AG20443 (cell line): ENCODE measurements around the gene EPS8.

Experiments
- DNase-seq: peaks from one replicate; pipeline ENCODE4 v3.0.0; 2012; ENCODE audit warnings: low spot score, mixed read lengths

The EPS8 gene

GRCh38 chr12:15601210-15601800 lies 187.9 kb downstream of the EPS8 start:
- peak; percentile 16 for DNase-seq

- DNase-seq = no peak
Observed at GRCh38 chr12:15600223-15600935, 188.8 kb downstream of the EPS8 start.

GRCh38 chr12:15599266-15600037 lies 189.7 kb downstream of the EPS8 start:
- DNase-seq = peak; percentile 25

- DNase-seq = no peak
Observed at GRCh38 chr12:15597125-15597830, 191.9 kb downstream of the EPS8 start.

DNA sequence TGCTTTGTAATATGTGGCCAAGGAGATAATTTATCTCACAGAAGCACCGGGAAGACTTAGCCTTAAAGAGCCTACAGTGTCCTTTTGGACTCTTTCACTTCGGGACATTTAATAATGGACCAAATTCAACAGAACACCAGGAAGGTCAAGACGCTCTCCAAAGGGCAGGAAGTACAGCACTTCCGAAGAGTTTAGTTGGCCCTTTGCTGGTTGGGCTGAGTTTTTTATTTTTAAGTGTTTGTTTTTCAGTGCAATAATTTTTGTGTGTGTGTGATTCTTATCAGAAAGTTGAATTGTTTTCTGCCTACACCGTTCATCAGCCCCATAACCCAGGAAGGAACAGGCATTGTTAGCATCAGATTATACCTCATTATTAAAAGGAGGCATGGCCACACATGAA lies 193.0 kb downstream of the EPS8 start:
- DNase-seq = no peak

DNA sequence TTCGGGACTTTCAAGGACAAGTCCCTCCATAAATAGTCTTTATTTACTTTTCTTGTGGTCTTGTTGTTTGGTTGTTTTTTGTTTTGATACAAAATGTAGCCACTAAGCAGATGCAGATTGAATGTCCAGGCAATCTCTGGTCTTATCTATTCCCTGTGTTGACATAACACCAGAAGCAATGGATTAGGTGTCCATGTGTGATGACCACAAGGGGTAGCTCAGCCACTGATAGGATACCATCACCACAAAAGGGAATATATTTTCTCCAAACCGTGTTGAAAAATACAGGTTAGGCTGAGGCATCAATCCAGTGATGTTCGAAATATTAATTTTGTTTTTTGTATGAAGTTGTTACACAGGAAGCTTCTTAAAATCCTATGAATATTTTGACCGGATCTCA lies 196.3 kb downstream of the EPS8 start:
- no peak for DNase-seq

- no peak for DNase-seq
Observed at GRCh38 chr12:15591811-15592210, 197.4 kb downstream of the EPS8 start.

DNA sequence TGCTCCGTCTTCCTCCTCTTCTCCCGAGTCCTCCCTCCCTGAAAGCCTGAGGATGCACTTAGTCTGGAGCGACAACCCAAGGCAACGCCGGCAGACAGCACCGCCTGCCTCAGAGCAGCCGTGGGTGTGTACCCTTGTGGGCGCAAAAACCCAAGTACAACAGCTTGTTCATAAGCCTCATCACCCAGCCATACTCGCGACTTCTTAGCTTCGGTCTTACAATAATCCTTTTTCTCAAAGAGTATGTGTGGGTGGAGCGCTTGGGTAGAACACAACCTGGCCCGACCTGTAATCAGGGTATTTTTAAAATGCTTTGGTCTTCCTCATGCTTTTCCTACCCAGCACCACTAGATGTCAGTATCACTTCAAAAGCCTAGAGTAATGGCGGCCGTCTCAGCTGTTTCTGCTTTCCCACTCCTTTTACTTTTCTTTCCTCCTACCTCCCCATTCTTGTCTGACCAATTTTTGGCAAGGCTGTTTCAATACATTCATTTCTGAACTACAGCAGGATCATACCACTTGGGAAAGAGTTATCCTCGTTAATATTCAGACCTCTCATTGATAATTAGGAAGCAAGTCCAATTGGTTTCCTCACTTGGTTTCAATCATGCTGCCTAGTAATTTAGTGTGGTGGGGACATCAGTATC lies 198.9 kb downstream of the EPS8 start:
- DNase-seq = peak; percentile 83

DNA sequence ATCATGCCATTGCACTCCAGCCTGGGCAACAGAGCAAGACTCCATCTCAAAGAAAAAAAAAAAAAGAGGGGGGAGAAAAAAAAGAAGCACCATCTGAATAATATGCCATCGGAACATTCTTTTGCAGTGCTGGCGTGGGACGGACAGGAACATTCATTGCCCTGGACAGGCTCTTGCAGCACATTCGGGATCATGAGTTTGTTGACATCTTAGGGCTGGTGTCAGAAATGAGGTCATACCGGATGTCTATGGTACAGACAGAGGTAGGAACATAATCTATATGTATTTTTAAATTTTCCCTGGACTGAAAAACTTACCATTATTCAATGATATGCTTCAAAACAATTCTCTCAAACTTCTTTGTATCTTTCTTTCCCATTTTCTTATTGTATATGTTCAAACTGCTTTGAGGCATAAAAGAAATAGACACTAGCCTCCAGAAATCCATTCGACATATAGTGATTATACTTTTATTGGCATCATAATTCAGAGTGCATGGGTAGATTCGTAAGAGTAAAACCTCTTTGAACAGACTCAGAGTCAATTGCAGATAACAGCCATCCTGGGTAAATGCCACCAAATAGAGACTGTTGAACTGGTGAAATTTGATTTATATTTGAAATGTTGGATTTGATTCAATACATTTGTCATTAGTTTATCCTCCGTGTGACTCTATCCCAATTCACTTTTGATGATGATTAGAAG lies 199.7 kb downstream of the EPS8 start:
- no peak for DNase-seq

- peak; percentile 43 for DNase-seq
Observed at GRCh38 chr12:15584366-15585041, 204.7 kb downstream of the EPS8 start.

GRCh38 chr12:15583804-15584203 lies 205.4 kb downstream of the EPS8 start:
- DNase-seq = no peak

DNA sequence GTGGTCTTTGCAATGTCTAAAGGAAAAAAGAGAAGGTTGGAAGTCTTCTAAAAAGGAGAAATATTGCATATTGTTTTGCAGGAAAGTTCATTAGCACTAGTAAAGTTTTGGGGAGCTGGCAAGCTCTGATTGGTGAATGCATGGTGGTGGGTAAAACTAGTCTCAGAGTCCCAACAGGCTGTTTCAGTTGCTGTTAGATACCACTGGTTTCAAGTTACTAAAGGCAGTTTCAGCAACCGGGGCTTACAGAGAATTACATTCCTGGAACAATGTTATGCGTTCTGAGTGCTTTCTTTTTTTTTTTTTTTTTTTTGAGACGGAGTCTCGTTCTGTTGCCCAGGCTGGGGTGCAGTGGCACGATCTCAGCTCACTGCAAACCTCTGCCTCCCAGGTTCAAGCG lies 208.2 kb downstream of the EPS8 start:
- DNase-seq = peak; percentile 19

DNA sequence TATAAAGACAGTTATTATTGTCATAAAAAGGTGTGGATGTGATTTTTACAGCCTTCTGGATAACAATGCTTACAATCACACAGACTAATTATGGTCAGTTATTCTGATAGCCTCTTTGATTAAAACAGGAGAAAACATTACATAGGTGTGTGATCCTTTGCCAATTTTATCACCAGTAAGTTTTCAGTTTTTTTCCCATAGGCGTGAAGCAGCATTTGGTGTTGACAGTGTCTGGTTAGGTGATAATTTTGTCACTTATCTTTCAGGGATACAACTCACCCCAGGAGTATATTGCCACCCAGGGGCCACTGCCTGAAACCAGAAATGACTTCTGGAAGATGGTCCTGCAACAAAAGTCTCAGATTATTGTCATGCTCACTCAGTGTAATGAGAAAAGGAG lies 208.8 kb downstream of the EPS8 start:
- no peak for DNase-seq

- DNase-seq = no peak
Observed at GRCh38 chr12:15575671-15576541, 213.3 kb downstream of the EPS8 start.

GRCh38 chr12:15574353-15574752 lies 214.8 kb downstream of the EPS8 start:
- DNase-seq = no peak
